Measurements from ENCODE around the gene SPHK2.
"Not testable (repeated sequence)": the region's sequence is repeated elsewhere in the genome, so short reads cannot be mapped to it uniquely, and the experiment has no call there.

The SPHK2 gene

DNA sequence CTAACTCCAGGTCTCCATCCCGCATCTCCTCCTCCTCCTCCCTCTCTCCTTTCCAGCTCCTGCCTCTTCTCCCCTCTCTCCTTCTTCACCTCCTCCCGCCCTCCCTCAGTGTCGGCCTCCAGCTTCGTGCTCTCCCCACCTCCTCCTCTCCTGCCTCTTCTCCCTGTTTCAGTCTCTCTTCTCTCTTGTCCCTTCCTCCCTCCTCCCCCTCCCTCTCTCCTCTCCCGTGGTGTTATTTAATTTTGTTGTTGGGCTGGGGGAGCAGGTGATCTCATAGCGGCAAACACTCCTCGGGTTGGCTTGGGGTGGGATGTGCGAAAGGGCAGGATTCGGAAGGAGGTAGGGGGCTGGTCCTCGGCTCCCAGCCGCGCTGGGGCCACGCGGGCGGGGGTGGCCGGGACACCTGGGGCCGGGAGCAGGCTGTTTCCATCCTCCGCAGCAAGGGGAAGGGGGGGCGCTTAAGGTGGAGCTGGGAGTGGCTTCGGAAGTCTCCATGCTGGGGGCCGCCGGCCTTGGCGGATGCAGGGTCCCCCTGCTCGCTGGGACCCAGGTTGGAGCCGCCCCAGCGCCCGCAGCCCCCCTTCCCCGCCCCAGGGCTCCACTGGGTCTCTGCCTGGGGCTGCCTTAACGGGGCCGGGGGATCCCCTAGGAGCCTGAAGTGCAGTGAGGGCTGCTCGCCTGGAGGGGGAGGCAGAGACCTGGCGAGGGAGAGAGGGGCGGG lies 26.9 kb downstream of the SPHK2 start, which contains the start of gene CA11:
Gene CA11, minus strand, starts transcription at position 187 of the 721 bp plus-strand sequence. CDS start 555 bp downstream, outside the sequence.
- DNase-seq: peak; percentile 88
- in situ Hi-C loops (cut with MboI; ENCODE audit: low pct_unique_long_range_greater_than_20kb, low sequenced_read_pairs): no loop called here

DNA sequence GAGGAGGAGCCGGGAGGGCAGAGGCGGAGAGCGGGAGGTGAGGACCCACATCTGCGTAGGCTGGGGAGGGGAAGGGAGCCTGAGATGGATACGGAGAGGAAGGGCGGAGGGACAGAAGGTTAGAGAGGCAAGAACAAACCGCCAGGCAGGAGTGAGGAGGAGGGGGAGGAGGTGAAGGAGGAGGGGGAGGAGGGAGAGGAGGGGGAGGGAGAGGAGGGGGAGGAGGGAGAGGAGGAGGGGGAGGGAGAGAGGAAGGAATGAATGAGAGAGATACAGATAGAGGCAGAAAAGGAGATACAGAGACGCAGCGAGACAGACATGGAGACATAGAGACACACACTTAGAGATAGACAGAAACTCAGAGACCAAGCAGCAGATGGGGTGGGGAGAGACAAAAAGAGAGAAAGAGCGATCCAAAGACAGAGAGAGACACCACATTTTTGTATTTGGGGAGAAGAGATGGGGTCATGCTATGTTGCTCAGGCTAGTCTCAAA lies 27.5 kb downstream of the SPHK2 start:
- in situ Hi-C loops (cut with MboI; ENCODE audit: low pct_unique_long_range_greater_than_20kb, low sequenced_read_pairs): no loop called here

DNA sequence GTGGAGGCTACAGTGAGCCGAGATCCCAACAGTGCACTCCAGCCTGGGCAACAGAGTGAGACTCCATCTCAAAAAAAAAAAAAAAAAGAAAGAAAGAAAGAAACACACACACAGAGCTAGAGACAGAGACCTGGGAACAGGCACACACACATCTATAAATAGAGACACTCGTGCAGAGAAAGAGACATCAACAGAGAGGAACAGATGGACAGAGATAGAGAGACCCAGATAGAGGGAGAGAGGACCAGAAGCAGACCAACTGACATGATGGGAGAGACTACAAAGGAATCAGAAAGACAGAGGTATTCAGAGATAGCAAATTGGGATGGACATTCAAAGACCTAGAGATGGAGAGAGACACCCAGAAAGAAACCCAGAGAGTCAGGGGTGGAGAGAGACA lies 28.8 kb downstream of the SPHK2 start:
- in situ Hi-C loops (cut with MboI; ENCODE audit: low pct_unique_long_range_greater_than_20kb, low sequenced_read_pairs): no loop called here
- DNase-seq: no peak

More for the DNA sequence above, 27.5 kb downstream of the SPHK2 start:
- DNase-seq: no peak

DNA sequence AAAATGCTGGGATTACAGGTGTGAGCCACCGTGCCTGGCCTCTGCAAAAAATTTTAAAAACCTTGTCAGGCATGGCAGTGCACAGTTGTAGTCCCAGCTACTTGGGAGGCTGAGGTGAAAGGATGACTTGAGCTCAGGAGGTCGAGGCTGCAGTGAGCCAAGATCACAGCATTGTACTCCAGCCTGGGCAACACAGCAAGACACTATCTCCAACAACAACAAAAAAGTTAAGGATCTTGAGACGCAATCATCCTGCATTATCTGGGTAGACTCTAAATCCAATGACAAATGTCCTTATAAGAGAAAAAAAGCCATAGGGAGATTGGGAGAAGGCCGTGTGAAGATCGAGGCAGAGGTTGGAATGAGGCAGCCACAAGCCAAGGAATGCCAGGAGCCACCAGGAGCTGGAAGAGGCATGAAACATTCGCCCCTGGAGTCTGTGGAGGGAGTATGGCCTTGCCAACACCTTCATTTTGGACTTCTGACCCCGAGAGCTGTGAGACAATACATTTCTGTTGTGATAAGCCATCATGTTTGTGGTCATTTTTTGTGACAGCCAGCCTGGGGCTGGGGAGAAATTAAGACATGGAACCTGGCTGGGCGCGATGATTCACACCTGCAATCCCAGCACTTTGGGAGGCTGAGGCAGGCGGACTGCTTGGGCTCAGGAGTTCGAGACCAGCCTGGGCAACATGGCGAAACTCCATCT lies 31.8 kb downstream of the SPHK2 start:
- no peak for DNase-seq
- in situ Hi-C loops (cut with MboI; ENCODE audit: low pct_unique_long_range_greater_than_20kb, low sequenced_read_pairs): no loop called here

DNA sequence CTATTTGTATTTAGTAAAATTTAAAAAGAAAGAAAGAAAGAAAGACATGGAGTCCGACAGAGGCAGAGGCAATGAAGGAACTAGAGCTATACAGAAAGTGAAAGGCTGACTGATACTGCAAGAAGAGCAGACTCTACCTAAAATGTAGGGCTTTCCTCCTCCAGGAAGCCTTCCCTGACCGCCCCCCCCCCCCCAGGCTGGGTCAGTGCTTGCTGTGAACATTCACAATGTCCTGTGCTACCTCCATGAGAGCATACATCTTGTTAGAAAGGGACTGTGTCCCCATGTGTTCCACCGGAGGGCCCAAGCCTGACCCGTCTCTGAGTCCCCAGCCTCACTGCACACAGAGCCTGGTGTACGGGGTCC lies 32.4 kb downstream of the SPHK2 start:
- in situ Hi-C loops (cut with MboI; ENCODE audit: low pct_unique_long_range_greater_than_20kb, low sequenced_read_pairs): no loop called here
- no peak for DNase-seq

DNA sequence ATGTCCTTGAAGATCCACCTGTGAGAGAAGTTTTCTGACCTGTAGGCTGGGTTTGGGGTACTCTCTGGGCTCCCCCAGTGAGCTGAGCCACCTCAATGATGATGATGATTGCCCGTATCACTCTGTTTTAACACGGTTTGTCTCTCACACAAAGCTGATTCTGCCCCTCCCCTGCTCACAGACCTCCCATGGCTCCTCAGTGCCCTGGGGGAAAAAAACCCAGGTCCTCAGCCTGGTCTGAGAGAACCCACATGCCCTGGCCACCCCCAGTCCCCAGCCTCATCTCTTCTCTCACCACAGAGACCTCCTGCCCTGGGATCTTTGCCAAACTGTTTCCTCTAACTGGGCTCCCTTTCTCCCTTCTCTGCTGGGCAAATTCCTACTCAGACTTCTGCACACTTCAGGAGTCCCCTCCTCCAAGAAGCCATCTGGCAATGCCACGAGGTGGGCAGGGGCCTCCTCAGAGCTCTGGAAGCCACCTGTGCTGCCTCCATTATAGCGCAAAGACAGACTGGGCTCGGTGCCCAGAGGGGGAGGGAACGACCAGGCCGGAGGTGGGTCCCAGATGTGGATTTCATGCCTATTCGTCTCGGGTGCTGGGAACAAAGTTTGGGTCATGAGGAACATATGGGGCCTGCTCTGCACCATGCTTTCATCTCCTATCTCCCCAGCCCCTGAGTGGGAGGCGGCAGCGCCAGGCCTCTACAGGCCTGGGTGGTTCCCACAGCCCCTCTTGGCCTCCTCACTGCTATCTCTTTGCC lies 35.2 kb downstream of the SPHK2 start:
- in situ Hi-C loops (cut with MboI; ENCODE audit: low pct_unique_long_range_greater_than_20kb, low sequenced_read_pairs): no loop called here
- DNase-seq: no peak

DNA sequence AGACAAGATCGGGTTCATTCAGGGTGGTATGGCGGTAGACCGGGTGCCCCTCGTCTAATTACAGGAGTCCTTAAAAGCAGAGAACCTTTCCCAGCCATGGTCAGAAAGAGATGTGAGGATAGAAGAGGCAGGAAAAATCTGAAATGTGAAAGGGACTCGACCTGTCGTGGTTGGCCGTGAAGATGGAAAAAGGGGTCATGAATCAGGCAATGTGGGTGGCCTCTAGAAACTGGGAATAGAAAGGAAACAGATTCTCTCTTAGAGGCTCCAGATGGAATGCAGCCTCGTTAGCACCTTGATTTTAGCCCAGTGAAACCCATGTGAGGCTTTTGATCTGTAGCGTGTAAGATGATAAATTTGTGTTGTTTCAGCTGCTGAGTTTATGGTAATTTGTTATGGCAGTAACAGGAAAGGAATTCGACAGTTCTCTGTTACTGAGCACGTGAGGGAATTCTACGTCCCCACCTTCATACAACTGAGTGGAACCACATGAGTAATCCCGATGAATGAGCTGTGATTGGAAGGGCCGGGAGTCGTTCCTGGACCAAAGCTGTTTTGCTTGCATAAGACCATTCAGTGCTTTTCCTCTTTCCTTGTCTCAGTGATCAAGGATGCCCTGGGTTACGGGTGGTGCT lies 37.7 kb downstream of the SPHK2 start:
- DNase-seq: no peak
- in situ Hi-C loops (cut with MboI; ENCODE audit: low pct_unique_long_range_greater_than_20kb, low sequenced_read_pairs): no loop called here

DNA sequence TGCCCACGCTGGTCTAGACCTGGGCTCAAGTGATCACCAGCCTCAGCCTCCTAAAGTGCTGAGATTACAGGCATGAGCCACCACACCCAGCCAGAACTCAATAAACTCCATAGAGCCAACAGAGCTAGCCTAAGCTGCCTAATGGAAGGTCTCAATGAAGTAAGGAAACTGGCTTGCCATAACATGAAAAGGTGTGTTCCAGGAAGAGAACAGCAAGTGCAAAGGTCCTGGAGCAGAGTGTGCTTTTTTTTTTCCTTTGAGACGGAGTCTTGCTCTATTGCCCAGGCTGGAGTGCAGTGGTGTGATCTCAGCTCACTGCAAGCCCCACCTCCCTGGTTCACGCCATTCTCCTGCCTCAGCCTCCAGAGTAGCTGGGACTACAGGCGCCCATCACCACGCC lies 38.5 kb downstream of the SPHK2 start:
- DNase-seq; in situ Hi-C loops (cut with MboI; ENCODE audit: low pct_unique_long_range_greater_than_20kb, low sequenced_read_pairs): not testable (repeated sequence)

DNA sequence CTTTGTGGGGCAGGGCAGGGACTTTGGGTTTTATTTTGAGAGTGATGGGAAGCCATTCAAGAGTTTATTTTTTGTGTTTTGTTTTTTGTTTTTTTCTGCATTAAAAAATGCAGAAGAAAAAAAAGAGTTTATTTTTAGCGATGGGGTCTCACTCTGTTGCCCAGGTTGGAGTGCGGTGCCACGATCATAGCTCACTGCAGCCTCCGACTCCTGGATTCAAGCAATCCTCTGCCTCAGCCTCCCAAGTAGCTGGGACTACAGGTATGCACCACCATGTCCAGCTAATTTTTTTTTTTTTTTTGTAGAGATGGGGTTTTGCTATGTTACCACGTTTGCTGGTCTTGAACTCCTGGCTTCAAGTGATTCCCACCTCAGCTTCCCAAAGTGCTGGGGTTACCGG lies 39.2 kb downstream of the SPHK2 start:
- no peak for DNase-seq
- in situ Hi-C loops (cut with MboI; ENCODE audit: low pct_unique_long_range_greater_than_20kb, low sequenced_read_pairs): no loop called here

DNA sequence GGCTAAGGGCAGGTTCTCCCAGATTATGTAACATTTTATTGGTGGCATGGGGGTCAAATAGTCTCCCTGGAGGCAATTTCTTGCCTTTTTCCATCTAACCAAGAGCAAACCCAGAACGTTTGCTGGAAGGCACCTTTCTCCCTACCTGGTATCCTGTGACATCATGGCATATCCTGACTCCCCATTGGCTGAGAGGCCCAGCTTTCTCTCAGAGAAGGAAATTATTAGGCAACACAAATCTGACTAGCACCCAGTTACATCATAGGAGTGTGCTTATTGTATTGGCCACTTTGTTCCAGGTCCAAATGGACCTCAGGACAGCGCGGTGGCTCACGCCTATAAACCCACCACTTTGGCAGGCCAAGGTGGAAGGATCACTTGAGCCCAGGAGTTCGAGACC lies 40.5 kb downstream of the SPHK2 start:
- DNase-seq: no peak
- in situ Hi-C loops (cut with MboI; ENCODE audit: low pct_unique_long_range_greater_than_20kb, low sequenced_read_pairs): no loop called here

DNA sequence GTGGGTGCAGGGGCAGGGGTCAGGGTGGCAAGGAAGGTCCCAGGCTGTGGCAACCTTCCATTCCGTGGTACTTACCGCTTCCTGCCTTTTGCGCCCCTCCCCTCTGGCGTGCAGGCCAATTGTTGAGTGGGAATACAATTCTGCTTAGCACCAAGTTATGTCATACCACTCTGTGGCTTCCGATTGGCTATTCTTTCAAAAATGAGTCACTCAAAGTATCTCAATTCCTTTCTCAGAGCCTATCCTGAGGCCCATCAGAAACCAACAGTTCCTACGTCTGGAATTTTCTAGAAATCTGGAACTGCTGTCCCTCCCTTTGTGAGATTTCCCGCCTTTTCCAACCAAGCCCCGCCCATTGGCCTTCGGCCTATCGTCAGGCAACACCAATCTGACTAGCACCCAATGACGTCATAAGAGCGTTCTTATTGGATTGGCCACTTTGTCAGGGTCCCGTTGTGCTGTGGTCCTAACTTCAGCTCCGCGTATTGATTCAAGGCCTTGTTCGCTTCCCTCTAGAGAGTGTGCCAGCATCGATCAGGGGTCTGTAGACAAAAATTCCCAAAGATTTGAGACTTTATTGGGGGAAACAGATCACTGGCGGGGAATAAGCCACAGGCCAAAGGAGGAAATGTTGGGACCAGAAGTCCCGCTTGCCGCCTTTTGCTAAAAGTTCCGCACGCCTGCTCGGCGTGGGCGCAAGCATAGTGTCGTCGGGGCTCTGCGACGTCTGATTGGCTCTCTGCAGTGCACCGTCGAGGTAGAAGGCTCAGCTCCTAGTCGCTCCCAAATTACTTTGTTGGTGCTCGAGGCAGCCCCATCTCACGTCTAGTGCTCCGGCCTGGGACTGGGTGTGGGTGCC lies 41.8 kb downstream of the SPHK2 start:
- in situ Hi-C loops (cut with MboI; ENCODE audit: low pct_unique_long_range_greater_than_20kb, low sequenced_read_pairs): no loop called here
- peak; percentile 90 for DNase-seq

DNA sequence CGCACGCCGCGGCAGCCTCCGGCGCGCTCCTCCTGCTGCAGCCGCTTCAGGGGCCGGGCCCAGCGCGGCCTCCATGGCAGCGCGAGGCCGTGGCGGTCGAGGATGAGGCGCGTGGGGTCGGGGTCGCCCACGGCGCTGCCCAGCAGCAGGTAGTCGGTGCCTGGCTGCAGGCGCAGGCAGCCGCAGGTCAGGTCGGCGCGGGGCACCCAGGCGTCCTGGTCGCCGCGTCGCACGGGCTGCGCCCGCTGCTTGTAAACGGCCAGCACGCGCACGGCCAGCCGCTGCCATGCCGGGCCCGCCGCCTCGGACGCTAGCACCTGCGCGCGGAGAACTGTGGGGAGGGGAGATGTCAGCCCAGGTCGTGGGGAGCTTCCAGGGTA lies 42.4 kb downstream of the SPHK2 start:
- in situ Hi-C loops (cut with MboI; ENCODE audit: low pct_unique_long_range_greater_than_20kb, low sequenced_read_pairs): no loop called here
- DNase-seq: no peak

DNA sequence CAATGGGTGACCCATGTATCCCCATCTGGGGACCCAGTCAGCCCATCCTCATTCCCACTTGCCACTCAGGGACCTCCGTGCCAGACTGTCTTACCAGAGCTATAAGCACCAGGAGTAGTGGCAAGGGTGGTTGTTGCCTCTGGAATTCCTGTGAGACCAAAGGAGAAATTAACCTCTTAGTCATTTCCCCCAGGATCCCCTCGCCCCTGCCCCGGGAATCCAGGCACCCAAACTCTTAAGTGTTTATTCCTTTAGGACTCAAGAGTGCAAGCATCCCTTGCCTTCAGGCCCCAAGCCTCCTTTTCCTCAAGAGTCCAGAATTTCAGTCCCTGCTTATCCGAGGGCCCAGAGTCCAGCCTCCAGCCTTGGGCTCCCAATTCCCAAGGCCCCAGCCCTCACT lies 44.4 kb downstream of the SPHK2 start:
- in situ Hi-C loops (cut with MboI; ENCODE audit: low pct_unique_long_range_greater_than_20kb, low sequenced_read_pairs): no loop called here
- no peak for DNase-seq

DNA sequence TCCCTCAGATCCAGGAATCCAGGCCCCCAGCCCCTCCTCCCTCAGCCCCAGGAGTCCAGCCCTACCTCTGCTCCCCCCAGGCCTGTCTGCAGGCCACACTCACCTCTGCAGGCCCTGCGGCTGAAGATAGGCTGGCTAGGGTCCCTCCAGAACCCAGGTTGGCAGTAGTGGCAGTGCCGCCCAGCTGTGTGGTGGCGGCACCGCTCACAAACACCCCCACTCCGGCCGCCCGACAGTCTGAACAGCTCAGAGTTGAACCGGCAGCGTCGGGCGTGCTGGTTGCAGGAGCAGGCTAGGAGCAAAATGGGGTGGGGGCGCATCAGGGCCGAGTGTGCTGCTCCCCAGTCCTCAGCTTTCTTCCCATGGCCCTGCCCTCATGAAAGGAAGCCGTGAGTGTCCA lies 45.2 kb downstream of the SPHK2 start:
- DNase-seq: no peak
- in situ Hi-C loops (cut with MboI; ENCODE audit: low pct_unique_long_range_greater_than_20kb, low sequenced_read_pairs): no loop called here

DNA sequence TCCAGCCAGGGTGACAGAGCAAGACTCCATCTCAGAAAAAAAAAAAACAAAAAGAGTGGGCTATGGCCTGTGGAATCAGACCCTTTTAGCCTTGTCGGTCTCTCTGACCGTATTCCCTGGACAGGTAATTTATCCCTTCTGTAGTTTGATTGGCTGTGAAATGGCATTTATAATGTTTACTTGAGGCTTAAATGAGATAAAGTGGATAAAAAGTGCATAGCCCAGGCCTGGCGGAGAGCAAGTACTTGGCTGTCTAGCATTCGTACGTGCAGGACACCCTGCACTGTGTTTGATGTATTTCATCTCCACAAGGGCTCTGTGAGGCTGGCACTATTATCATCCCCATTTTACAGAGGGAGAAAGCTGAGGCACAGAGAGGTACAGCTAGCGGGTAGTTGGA lies 46.5 kb downstream of the SPHK2 start:
- in situ Hi-C loops (cut with MboI; ENCODE audit: low pct_unique_long_range_greater_than_20kb, low sequenced_read_pairs): no loop called here
- DNase-seq: no peak

DNA sequence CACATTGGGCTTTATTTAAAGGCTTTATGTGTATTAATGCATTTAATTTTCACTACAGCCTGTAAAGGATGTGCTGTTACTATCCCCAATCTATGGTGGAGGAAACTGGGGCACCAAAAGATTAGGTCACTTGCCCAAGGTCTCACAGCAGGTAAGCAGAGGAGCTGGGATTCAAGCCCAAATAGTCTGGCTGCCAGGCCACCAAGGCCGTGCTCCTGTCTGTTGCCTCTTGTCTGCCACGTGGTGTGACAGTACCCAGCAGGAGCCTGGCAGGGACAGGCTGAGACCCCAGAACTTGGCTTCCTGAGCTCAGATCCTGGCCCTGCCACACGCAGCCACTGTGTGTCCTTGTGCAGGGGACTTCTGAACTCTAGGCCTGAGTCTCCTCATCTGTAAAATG lies 49.0 kb downstream of the SPHK2 start:
- no peak for DNase-seq
- in situ Hi-C loops (cut with MboI; ENCODE audit: low pct_unique_long_range_greater_than_20kb, low sequenced_read_pairs): no loop called here

DNA sequence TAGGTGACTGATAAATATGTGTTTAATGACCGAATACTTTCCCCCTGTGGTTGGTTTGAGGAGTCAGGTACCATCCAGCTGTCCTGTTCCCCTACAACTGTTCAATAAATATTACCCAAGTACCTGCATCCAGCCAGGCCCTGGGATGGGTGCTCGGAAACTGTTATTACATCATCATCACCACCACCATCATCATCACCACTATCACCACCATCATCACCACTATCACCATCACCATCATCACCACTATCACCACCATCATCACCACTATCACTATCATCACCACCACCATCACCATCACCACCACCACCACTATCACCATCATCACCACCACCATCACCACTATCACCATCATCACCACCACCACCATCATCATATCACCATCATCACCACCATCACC lies 49.5 kb downstream of the SPHK2 start:
- in situ Hi-C loops (cut with MboI; ENCODE audit: low pct_unique_long_range_greater_than_20kb, low sequenced_read_pairs): no loop called here
- DNase-seq: no peak

DNA sequence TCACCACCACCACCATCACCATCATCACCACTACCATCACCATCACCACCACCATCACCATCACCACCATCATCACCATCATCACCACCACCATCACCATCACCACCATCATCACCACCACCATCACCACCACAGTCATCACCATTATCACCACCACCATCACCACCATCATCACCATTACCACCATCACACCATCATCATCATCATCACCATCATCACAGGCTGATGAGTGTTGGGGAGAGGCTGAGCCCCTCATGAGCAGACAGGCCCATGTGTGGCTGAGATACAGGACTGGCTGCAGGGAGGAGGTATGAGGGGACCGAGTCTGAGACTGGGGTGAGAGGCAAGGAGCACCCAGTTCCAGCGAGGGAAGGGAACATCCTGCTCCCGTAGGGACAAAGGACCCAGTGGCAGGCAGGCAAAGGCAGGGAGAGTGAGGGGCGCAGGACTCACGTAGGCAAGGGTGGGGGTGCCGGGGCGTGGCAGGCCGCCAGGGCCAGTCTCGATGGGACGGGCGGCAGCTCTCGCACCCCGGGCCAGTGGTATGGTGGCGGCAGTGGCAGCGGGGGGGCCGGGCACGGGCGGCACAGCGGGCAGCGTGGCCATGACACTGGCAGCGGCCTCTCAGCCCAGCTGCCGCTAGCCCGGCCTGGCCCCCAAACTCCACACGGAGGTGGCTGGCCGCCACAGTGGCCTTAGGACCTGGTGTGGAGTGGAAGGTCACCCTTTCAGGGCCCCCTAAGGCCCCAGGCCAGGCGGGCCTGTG lies 50.8 kb downstream of the SPHK2 start:
- no peak for DNase-seq
- in situ Hi-C loops (cut with MboI; ENCODE audit: low pct_unique_long_range_greater_than_20kb, low sequenced_read_pairs): no loop called here

Data from KBM-7 (cell line).